H9 (cell line): ENCODE data around the gene XPA. TPM values are rescaled to one million over a fixed set of nuclear protein-coding genes. Genes with fewer than 3 reads are reported as not detected.

Experiments
- DNase-seq: peaks from one replicate; pipeline ENCODE4 v3.0.0-alpha.2; 2017
- H2AFZ ChIP-seq: one replicate; pipeline ENCODE4 v1.6.1; 2013; ENCODE audit warnings: mild to moderate bottlenecking, low read length, control low read depth, moderate library complexity
- H2AK5ac ChIP-seq: 2 replicates; pipeline ENCODE4 v1.6.1; 2013; ENCODE audit warnings: low read length, control low read depth, mixed read lengths; ENCODE audit not compliant: insufficient read length
- H2BK120ac ChIP-seq: one replicate; pipeline ENCODE4 v1.6.1; 2013; ENCODE audit warnings: low read depth, mild to moderate bottlenecking, low read length, control low read depth, inconsistent platforms; ENCODE audit not compliant: poor library complexity, severe bottlenecking
- H2BK12ac ChIP-seq: 2 replicates; pipeline ENCODE4 v1.6.1; 2013; ENCODE audit warnings: low read length, control low read depth, mixed read lengths, low read depth; ENCODE audit not compliant: insufficient read length
- H2BK15ac ChIP-seq: 2 replicates; pipeline ENCODE4 v1.6.1; 2013; ENCODE audit warnings: low read depth, low read length, control low read depth
- H2BK20ac ChIP-seq: one replicate; pipeline ENCODE4 v1.6.1; 2013; ENCODE audit warnings: low read depth, mild to moderate bottlenecking, low read length, control low read depth, inconsistent platforms; ENCODE audit not compliant: poor library complexity, severe bottlenecking
- H2BK5ac ChIP-seq: 2 replicates; pipeline ENCODE4 v1.6.1; 2013; ENCODE audit warnings: low read length, control low read depth, mixed read lengths; ENCODE audit not compliant: insufficient read length
- H3K14ac ChIP-seq: 2 replicates; pipeline ENCODE4 v1.6.1; 2013; ENCODE audit warnings: low read length, control low read depth; ENCODE audit not compliant: insufficient read depth
- H3K18ac ChIP-seq: 2 replicates; pipeline ENCODE4 v1.6.1; 2013; ENCODE audit warnings: low read depth, mild to moderate bottlenecking, mixed read lengths, low read length, control low read depth; ENCODE audit not compliant: insufficient read length
- H3K23ac ChIP-seq: 2 replicates; pipeline ENCODE4 v1.6.1; 2013; ENCODE audit warnings: low read length, control low read depth, mixed read lengths, low read depth; ENCODE audit not compliant: insufficient read length
- H3K23me2 ChIP-seq: 2 replicates; pipeline ENCODE4 v1.6.1; 2013; ENCODE audit warnings: low read depth, mild to moderate bottlenecking, mixed read lengths, low read length, control low read depth; ENCODE audit not compliant: insufficient read length, poor library complexity, severe bottlenecking
- H3K27ac ChIP-seq: 2 replicates; pipeline ENCODE4 v1.5.1; 2013; ENCODE audit warnings: low read length, control low read depth, mixed read lengths, low read depth; ENCODE audit not compliant: insufficient read length
- H3K27me3 ChIP-seq: 2 replicates; pipeline ENCODE4 v1.6.1; 2013; ENCODE audit warnings: low read length, control low read depth, inconsistent platforms; ENCODE audit not compliant: insufficient read depth
- H3K4ac ChIP-seq: 2 replicates; pipeline ENCODE4 v1.6.1; 2013; ENCODE audit warnings: low read depth, mild to moderate bottlenecking, control low read depth, inconsistent platforms, low read length, moderate library complexity
- H3K4me1 ChIP-seq: 2 replicates; pipeline ENCODE4 v1.6.1; 2013; ENCODE audit warnings: low read length, control low read depth, inconsistent platforms; ENCODE audit not compliant: insufficient read depth
- H3K4me2 ChIP-seq: 2 replicates; pipeline ENCODE4 v1.6.1; 2013; ENCODE audit warnings: low read length, control low read depth, mixed read lengths; ENCODE audit not compliant: insufficient read length, insufficient read depth
- H3K56ac ChIP-seq: 2 replicates; pipeline ENCODE4 v1.6.1; 2013; ENCODE audit warnings: low read depth, mild to moderate bottlenecking, mixed read lengths, low read length, control low read depth; ENCODE audit not compliant: insufficient read length
- H3K79me1 ChIP-seq: 2 replicates; pipeline ENCODE4 v1.6.1; 2013; ENCODE audit warnings: low read depth, mild to moderate bottlenecking, moderate library complexity, low read length, control low read depth, inconsistent platforms; ENCODE audit not compliant: insufficient read depth, poor library complexity, severe bottlenecking
- H3K79me2 ChIP-seq: 2 replicates; pipeline ENCODE4 v1.6.1; 2013; ENCODE audit warnings: low read length, control low read depth, inconsistent platforms; ENCODE audit not compliant: insufficient read depth
- H3K9ac ChIP-seq: 2 replicates; pipeline ENCODE4 v1.6.1; 2013; ENCODE audit warnings: low read length, control low read depth, mixed read lengths; ENCODE audit not compliant: insufficient read length; ENCODE audit errors: extremely low read depth
- H3K9me3 ChIP-seq: one replicate; pipeline ENCODE4 v1.6.1; 2013; ENCODE audit warnings: low read depth, low read length, inconsistent platforms; ENCODE audit not compliant: control insufficient read depth
- H3T11ph ChIP-seq: one replicate; pipeline ENCODE4 v1.6.1; 2013; ENCODE audit warnings: mild to moderate bottlenecking, low read length, control low read depth, inconsistent platforms
- H4K20me1 ChIP-seq: one replicate; pipeline ENCODE4 v1.6.1; 2013; ENCODE audit not compliant: control insufficient read depth, insufficient read length, insufficient read depth
- H4K5ac ChIP-seq: 2 replicates; pipeline ENCODE4 v1.6.1; 2013; ENCODE audit warnings: low read depth, mild to moderate bottlenecking, mixed read lengths, low read length, control low read depth; ENCODE audit not compliant: insufficient read length
- H4K8ac ChIP-seq: replicated peaks from 2 replicates; pipeline ENCODE4 v1.6.1; 2013; ENCODE audit warnings: low read length, control low read depth, mixed read lengths, low read depth; ENCODE audit not compliant: insufficient read length
- H4K91ac ChIP-seq: 2 replicates; pipeline ENCODE4 v1.6.1; 2013; ENCODE audit warnings: low read depth, mild to moderate bottlenecking, moderate library complexity, mixed read lengths, low read length, control low read depth; ENCODE audit not compliant: insufficient read length
- H3K27ac Mint-ChIP-seq, 3 experiments: 2 replicates in 2 of 3; 3 replicates in 1 of 3; pipeline ENCODE4 v1.8.0; 2020 to 2021; ENCODE audit warnings: mixed read lengths in 3 of 3, mild to moderate bottlenecking in 1 of 3, moderate library complexity in 1 of 3
- H3K27me3 Mint-ChIP-seq: 2 replicates; pipeline ENCODE4 v1.8.0; 2021; ENCODE audit warnings: low read depth, mild to moderate bottlenecking, moderate library complexity, mixed read lengths
- H3K36me3 Mint-ChIP-seq, 3 experiments: 2 replicates in 2 of 3; 3 replicates in 1 of 3; pipeline ENCODE4 v1.8.0; 2020 to 2021; ENCODE audit warnings: low read depth in 3 of 3, mixed read lengths in 3 of 3; ENCODE audit not compliant: insufficient read depth in 1 of 3
- H3K4me1 Mint-ChIP-seq, 2 experiments: 2 replicates each; pipeline ENCODE4 v1.8.0; 2020; ENCODE audit warnings: mixed read lengths in 2 of 2
- H3K4me3 Mint-ChIP-seq, 2 experiments: 2 replicates in 1 of 2; 3 replicates in 1 of 2; pipeline ENCODE4 v1.8.0; 2020 to 2021; ENCODE audit warnings: mild to moderate bottlenecking in 2 of 2, mixed read lengths in 2 of 2, moderate library complexity in 1 of 2
- H3K9me3 Mint-ChIP-seq, 2 experiments: 2 replicates in 1 of 2; 3 replicates in 1 of 2; pipeline ENCODE4 v1.8.0; 2020; ENCODE audit warnings: mild to moderate bottlenecking in 2 of 2, mixed read lengths in 2 of 2, moderate library complexity in 1 of 2
- CTCF ChIP-seq: fragments of 200-600 bp; sonication (generic); conservative IDR thresholded peaks from 3 replicates; pipeline ENCODE4 v1.8.0; 2021; ENCODE audit warnings: antibody characterized with exemption, mild to moderate bottlenecking
- WGBS: extraction: QIAGEN DNeasy Blood & Tissue Kit; methylation state at CpG from one replicate; pipeline ENCODE4 v1.1.7; 2013; ENCODE audit warnings: missing lambda C conversion rate, low lambda C conversion rate, mixed read lengths; ENCODE audit not compliant: insufficient read length; ENCODE audit errors: extremely low coverage; 5-methylcytosine and 5-hydroxymethylcytosine counted together
- total RNA-seq: library from RNA; stranded (reverse); gene quantifications from 2 replicates; pipeline ENCODE4 v1.2.1, GENCODE V29; 2021

XPA gene
- total RNA-seq, 1 experiment from 2014 or later: 6.6 TPM

- Histone ChIP-seq H3K4me2 (no peak overlapping the region), H4K20me1 (no peaks in the 10 kb centered on the region), H3K9ac (no peak overlapping the region), H2BK12ac (no peak overlapping the region), H3K27ac (no peak overlapping the region), H3K27me3 (no peaks in the 10 kb centered on the region), H3K23ac (no peak overlapping the region), H2AK5ac (no peak overlapping the region), H3K79me1 (peaks cover 8% of the 10 kb centered on the region), H4K91ac (no peak overlapping the region), H4K5ac (no peak overlapping the region), H3K4ac (no peak overlapping the region), H4K8ac (no peak overlapping the region), H3K18ac (no peak overlapping the region), H2BK15ac (no peak overlapping the region), H2BK5ac (no peak overlapping the region), H2AFZ (no peak overlapping the region), H2BK20ac (no peak overlapping the region), H3K4me1 (0 out of 2 replicates have a peak, but pooled peaks cover 6% of the 10 kb centered on the region), H3K14ac (no peak overlapping the region), H3K56ac (no peak overlapping the region), H3T11ph (no peak overlapping the region), H2BK120ac (no peak overlapping the region), H3K23me2 (peaks cover 6% of the 10 kb centered on the region), H3K79me2 (peaks cover 14% of the 10 kb centered on the region; the same call in 1 of the 2 replicates), H3K9me3 (no peaks in the 10 kb centered on the region)
- Mint-ChIP-seq H3K36me3 (peaks cover 15 to 34% (median 22%) of the 10 kb centered on the region in 3 experiments), H3K4me3 (no peak overlapping the region; a peak in 1 of 5 replicates), H3K4me1 (peaks cover 13 to 22% of the 10 kb centered on the region in 2 experiments), H3K27ac (peak overlapping the region; percentile 34 to 79 (median 48); a peak in 4 of 7 replicates), H3K9me3 (no peaks in the 10 kb centered on the region), H3K27me3 (no peaks in the 10 kb centered on the region)
- no peak for TF ChIP-seq CTCF
- no peak for DNase-seq
- WGBS: no CpG with 5 or more reads among the region's 3 CpGs
Measured at GRCh38 chr9:97628668-97629067, 68.5 kb downstream of the XPA start.
